LNCAP (cell line): Measurements from ENCODE around the gene CNTN3.

ENCODE experiments used
- CTCF ChIP-seq: fragments of 450-650 bp; IDR thresholded peaks from 2 replicates; pipeline ENCODE4 v1.5.1; 2017; ENCODE audit warnings: mild to moderate bottlenecking

Gene CNTN3

GRCh38 chr3:74643636-74644035, 29.2 kb upstream of the CNTN3 start:
- no peak for TF ChIP-seq CTCF

GRCh38 chr3:74642876-74643275, 28.4 kb upstream of the CNTN3 start:
- no peak for TF ChIP-seq CTCF

GRCh38 chr3:74640211-74640610, 25.8 kb upstream of the CNTN3 start:
- TF ChIP-seq CTCF = no peak

GRCh38 chr3:74639681-74640080, 25.2 kb upstream of the CNTN3 start:
- no peak for TF ChIP-seq CTCF

- no peak for TF ChIP-seq CTCF
Observed at GRCh38 chr3:74636981-74637380, 22.5 kb upstream of the CNTN3 start.

GRCh38 chr3:74633021-74633420, 18.6 kb upstream of the CNTN3 start:
- no peak for TF ChIP-seq CTCF

GRCh38 chr3:74631351-74632140, 17.1 kb upstream of the CNTN3 start:
- no peak for TF ChIP-seq CTCF

- peak; percentile 69 for TF ChIP-seq CTCF
Observed at GRCh38 chr3:74630602-74631001, 16.1 kb upstream of the CNTN3 start.
